Omental fat pad (tissue), 4 donors: ENCODE data around the gene PARVG. TPM values are rescaled to one million over a fixed set of nuclear protein-coding genes. Genes with fewer than 3 reads are reported as not detected.
"Not testable (repeated sequence)": the region's sequence is repeated elsewhere in the genome, so short reads cannot be mapped to it uniquely, and the experiment has no call there.

Experiments used
- ATAC-seq: fragments of 150-250 bp; one replicate; pipeline ENCODE4 v1.9.1; 2016; ENCODE audit warnings: mild to moderate bottlenecking, moderate library complexity; ENCODE audit not compliant: low FRiP score
- DNase-seq: peaks from one replicate; pipeline ENCODE4 v3.0.0-alpha.2; 2019; ENCODE audit warnings: low spot score
- total RNA-seq, 4 donors: library from RNA; depleted of rRNA; stranded (reverse); fragments of >200 nt; gene quantifications; one replicate each; pipeline ENCODE4 v1.1.0, GENCODE V29; 2016
- TF ChIP-seq, protein P1 (sequence below), 3 donors: fragments of 450-650 bp; IDR thresholded peaks; one replicate each; pipeline ENCODE4 v1.5.1; 2016 to 2017; ENCODE audit warnings: antibody characterized with exemption in 3 of 3, mild to moderate bottlenecking in 3 of 3, moderate library complexity in 2 of 3

The PARVG gene
- total RNA-seq, 4 donors from 2014 or later: 19.4 to 56.7 (median 39.6) TPM

DNA sequence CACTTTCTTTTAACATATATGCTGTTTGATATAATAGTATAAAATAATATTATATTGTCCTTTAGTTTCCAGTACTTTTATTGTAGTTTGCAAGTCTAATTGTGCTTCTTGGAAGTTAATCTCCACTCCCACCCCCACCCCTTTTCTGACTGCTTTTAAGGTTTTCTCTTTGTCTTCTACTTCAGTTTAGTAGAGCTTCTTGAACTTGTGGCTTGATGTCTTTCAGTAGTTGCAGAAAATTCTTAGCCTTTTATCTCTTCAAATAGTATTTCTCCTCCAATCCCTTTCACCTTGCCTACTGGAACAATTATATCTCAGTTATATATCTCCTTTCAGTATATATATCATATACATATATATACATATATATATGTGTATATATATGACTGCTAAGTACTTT is 56.6 kb downstream of the PARVG start:
- no peak for ATAC-seq
- TF ChIP-seq, protein P1, sequence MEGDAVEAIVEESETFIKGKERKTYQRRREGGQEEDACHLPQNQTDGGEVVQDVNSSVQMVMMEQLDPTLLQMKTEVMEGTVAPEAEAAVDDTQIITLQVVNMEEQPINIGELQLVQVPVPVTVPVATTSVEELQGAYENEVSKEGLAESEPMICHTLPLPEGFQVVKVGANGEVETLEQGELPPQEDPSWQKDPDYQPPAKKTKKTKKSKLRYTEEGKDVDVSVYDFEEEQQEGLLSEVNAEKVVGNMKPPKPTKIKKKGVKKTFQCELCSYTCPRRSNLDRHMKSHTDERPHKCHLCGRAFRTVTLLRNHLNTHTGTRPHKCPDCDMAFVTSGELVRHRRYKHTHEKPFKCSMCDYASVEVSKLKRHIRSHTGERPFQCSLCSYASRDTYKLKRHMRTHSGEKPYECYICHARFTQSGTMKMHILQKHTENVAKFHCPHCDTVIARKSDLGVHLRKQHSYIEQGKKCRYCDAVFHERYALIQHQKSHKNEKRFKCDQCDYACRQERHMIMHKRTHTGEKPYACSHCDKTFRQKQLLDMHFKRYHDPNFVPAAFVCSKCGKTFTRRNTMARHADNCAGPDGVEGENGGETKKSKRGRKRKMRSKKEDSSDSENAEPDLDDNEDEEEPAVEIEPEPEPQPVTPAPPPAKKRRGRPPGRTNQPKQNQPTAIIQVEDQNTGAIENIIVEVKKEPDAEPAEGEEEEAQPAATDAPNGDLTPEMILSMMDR (IDR thresholded peaks at IDR 0.05): no peak
- no peak for DNase-seq

DNA sequence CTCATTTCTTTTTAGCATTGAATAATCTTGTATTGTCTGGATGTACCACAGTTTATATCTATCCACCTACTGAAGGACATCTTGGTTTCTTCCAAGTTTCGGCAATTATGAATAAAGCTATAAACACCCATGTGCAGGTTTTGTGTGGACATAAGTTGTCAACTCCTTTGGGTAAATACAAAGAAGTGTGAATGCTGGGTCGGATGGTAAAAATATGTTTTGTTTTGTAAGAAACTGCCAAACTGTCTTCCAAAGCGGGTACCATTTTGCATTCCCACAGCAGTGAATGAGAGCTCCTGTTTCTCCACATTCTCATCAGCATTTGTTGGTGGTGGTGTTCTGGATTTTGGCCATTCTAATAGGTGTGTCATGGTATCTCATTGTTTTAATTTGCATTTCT is 60.4 kb downstream of the PARVG start:
- not testable (repeated sequence) for ATAC-seq, DNase-seq

DNA sequence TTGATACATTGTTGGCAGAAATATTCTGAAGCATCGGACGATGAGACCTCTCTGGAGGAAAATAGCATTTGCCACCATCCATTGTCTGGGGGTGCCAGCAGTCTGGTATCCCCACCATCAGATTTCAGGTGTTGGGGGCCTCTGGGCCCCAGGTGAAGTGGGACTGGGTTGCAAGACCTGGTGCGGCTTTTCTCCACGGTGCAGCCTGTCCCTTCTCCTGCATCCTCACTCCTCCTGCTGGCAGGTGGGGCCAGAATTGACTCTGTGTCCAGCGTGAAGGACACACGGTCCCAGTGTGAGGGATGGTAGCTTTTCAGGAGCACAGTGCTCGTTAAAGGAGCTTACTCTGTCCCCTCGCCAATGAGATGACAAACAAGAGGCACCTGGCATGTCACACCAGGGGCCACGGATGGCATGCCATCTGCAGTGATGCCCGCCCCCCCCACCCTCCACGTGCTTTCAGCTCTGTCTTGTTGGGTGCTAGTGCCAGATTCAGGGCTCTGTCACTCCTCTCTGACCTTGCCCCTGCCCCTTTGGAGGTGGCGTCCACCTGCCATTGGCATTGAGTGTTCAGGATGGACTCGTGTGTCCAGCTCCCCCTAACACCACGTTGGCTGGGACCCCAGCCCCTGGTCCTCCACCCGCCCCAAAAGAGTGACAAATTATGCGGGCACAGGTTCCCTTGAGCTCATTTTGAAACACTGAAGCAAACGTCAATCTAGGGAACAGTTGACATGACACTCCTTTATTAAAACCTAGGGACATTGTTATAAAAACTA is 62.4 kb downstream of the PARVG start:
- no peak for ATAC-seq
- DNase-seq: no peak
- TF ChIP-seq, protein P1 (IDR thresholded peaks at IDR 0.05): no peak

DNA sequence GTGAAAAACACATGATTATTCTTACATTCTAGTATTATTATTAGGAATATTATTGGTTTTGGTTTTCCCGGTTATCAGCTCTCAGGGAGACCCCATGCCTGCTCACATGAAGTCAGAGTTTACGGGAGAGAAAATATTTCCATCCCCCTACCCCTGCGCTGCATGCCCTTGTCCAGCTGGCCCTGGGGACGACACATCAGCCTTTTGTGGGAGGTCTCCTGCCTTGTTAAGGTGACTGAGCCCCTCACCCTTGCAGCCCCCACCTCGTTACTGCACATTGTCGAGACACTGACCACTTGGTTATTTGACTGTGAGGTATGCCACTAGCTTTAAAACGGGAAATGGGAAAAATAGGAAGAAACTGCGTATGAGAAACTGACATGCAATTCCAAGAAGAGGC is 63.0 kb downstream of the PARVG start:
- no peak for DNase-seq
- TF ChIP-seq, protein P1 (IDR thresholded peaks at IDR 0.05): no peak
- no peak for ATAC-seq

DNA sequence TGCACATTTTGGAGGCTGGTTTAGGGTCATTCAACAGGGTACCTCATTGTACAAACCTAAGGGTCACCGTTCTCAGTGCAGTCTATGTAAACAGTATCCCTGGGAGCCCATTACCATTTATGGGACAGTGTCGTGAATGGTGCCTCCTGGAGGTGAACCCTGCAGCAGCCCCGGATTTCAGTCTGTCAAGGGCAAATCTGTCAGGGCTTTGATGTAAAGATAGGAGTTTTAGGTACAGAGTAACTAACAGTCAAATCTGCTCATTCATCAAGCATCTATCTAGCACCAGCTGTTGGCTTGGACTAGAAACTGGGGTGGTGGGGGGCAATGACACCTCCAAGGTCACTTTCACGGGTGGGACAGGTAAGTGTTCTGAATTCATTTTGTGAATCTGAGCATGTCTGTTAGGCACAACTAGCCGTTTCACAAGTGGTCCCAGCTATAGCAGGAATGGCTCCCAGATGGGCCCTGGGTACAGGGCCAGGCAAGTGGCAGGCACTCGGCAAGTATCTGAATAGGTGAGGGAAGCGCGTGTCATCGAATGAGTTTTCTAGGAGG is 63.6 kb downstream of the PARVG start:
- TF ChIP-seq, protein P1 (IDR thresholded peaks at IDR 0.05): no peak
- DNase-seq (no peak), ATAC-seq (no peak)

DNA sequence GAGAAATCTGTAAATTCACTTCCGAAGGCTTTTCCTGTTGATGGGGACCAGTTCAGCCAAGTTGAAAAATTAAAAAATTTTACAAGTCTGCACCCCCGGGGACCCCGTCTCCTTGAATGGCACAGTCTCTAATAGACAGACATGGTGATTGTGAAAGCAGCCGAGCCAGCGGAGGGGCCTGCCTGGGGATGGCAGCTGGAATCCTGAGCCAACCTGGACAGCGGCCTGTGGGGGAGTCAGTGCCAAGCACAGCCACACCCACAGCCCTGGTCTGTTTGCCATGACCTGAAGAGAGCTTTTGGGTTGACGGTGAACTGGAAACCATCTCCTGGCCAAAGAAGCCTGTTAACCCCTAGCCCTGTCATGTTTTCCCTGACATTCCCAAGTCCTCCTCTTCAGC is 64.7 kb downstream of the PARVG start:
- no peak for DNase-seq
- no peak for ATAC-seq

DNA sequence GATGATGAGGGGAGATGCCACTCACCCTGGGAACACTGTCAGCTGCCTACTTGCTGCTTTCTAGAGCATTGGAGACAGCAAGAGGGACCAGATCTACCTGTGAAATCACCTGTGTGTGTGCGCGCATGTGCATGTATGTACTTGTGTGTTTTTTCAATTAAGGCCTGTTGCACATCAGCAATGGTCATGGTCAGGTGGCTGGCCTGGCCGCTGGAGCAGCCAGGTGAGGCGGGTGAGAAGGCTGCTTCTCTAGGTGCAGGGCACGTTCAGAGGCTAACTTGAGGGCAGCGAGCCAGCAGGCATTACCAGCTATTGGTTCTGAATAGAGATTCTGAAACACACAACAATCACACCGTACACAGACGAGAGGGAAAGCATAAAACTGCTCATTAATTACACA is 65.1 kb downstream of the PARVG start:
- TF ChIP-seq, protein P1 (IDR thresholded peaks at IDR 0.05): no peak
- DNase-seq: no peak
- no peak for ATAC-seq

More for the DNA sequence above, 64.7 kb downstream of the PARVG start:
- TF ChIP-seq, protein P1 (IDR thresholded peaks at IDR 0.05): no peak
